ENCODE data around the gene LINC00237. TPM values are rescaled to one million over a fixed set of nuclear protein-coding genes. Genes with fewer than 3 reads are reported as not detected.

The LINC00237 gene
- total and polyA plus RNA-seq, 3 donors from 2014 or later, result not detected

- Histone ChIP-seq H3K4me1 (no peaks in the 10 kb centered on the region), H3K27ac (no peak overlapping the region), H3K9me3 (no peaks in the 10 kb centered on the region), H3K36me3 (ENCODE audit: low read depth, missing control alignments) (no peaks in the 10 kb centered on the region), H3K27me3 (no peaks in the 10 kb centered on the region), H3K4me3 (no peak overlapping the region)
- TF ChIP-seq CTCF (IDR thresholded peaks at IDR 0.05), result no peak
- no peak for TF ChIP-seq POLR2A (IDR thresholded peaks at IDR 0.05)
- WGBS, 2 donors, result 21 to 39% methylated on average over 10 of the region's 10 CpGs
- intact Hi-C loops (cut with DNase I; ENCODE audit: low total_unique reads), result no loop called here
- DNase-seq, result no peak
These were observed 53.0 kb downstream of the LINC00237 start for GRCh38 chr20:21053002-21053762.

DNA sequence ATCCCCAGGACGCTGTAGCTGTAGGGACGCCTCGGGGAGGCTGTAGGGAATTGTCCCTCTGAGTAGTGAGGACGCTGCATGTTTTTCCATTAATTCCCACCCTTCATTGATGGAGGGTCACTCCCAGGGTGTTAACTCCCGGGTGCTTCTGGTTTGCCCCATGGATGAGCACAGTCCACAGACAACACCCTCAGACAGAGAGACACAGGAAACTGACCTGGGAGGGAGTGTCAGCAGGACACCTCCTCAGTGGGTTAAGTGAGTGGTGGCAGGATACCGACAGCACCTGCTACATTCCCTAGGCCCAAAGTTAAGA lies 53.5 kb downstream of the LINC00237 start:
- WGBS, 2 donors, result 82 to 90% methylated on average over 6 of the region's 6 CpGs
- DNase-seq, result no peak
- no peaks in the 10 kb centered on the region for H3K4me1 ChIP-seq
- no peak for TF ChIP-seq POLR2A (IDR thresholded peaks at IDR 0.05)
- TF ChIP-seq CTCF (IDR thresholded peaks at IDR 0.05), result no peak
- no peaks in the 10 kb centered on the region for H3K36me3 ChIP-seq (ENCODE audit: low read depth, missing control alignments)
- no peaks in the 10 kb centered on the region for H3K9me3 ChIP-seq
- no peak overlapping the region for H3K27ac ChIP-seq
- intact Hi-C loops (cut with DNase I; ENCODE audit: low total_unique reads), result no loop called here
- no peak overlapping the region for H3K4me3 ChIP-seq
- H3K27me3 ChIP-seq, result no peaks in the 10 kb centered on the region

DNA sequence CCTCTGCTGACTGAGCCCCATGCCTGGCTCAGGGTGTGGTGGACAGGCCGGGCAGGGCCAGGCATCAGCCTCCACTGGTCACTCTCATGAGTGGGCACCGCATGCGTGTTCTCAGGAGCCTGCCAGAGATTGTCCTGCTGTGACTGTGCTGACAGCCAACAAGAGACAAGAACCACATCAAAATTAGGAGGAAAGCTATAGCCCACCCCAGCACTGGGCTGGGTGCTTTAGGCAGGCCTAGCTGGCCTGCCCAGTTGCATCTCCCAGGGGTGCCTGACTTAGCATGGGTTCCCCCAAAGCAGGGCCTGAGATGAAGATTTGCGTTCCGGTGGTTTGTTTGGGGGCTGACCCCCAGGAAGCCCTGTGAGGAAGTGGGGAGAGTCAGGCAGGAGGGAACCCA lies 53.9 kb downstream of the LINC00237 start:
- DNase-seq, result no peak
- Histone ChIP-seq H3K4me3 (no peak overlapping the region), H3K27ac (no peak overlapping the region), H3K36me3 (ENCODE audit: low read depth, missing control alignments) (no peaks in the 10 kb centered on the region), H3K27me3 (no peaks in the 10 kb centered on the region), H3K9me3 (no peaks in the 10 kb centered on the region), H3K4me1 (no peaks in the 10 kb centered on the region)
- TF ChIP-seq POLR2A (IDR thresholded peaks at IDR 0.05) (no peak), CTCF (IDR thresholded peaks at IDR 0.05) (no peak)
- 98 to 100% methylated on average over 5 of the region's 5 CpGs for WGBS, 2 donors
- intact Hi-C loops (cut with DNase I; ENCODE audit: low total_unique reads), result no loop called here

DNA sequence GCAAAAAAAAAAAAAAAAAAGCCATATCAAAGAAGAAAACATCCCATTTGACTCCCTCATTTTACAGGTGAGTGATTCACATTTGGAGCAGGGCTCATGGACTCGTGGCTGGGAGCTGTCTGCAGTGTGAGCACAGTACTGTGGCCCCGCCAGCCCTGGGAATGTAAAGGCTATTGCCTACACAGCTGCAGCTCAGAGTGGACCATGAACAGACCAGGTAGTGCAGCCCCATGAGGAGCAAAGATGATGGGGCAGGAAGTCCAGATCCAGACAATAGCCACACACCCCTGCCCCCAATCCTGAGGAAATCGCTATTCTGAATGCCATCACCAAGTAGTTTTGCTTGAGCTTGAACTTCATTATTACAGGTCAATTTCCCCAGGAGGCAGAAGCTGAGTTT lies 55.4 kb downstream of the LINC00237 start:
- DNase-seq, result no peak
- WGBS, 2 donors, result 94 to 95% methylated on average over 3 of the region's 3 CpGs
- Histone ChIP-seq H3K9me3 (no peaks in the 10 kb centered on the region), H3K27me3 (no peaks in the 10 kb centered on the region), H3K4me1 (no peaks in the 10 kb centered on the region), H3K27ac (no peak overlapping the region), H3K36me3 (ENCODE audit: low read depth, missing control alignments) (no peaks in the 10 kb centered on the region), H3K4me3 (no peak overlapping the region)
- intact Hi-C loops (cut with DNase I; ENCODE audit: low total_unique reads), result no loop called here
- TF ChIP-seq CTCF (IDR thresholded peaks at IDR 0.05) (no peak), POLR2A (IDR thresholded peaks at IDR 0.05) (no peak)

DNA sequence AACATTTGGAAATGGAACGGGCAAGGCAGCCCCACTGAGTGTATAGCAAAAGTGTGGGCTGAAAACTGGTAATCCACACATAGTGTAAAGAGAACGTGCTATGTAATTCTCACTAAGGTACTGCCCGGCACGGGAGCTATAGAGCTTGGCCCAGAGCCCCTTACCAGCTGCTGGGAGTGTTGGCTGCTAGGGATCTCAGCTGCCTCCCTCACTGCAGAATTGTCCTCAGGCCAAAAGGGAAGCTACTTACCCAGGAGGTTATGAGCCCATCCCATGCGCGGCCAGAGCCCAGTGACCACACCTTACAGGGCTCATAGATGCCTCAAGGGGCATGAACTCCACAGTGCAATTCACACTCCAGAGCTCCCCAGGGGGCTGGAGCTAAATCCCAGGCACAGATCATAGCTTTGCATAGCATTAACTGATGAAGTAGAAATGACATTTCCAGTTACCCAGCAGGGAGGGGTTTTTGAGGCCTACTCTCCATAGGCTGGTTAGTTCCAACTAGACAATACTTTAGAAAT lies 56.8 kb downstream of the LINC00237 start:
- no peak overlapping the region for H3K4me3 ChIP-seq
- H3K36me3 ChIP-seq (ENCODE audit: low read depth, missing control alignments), result no peaks in the 10 kb centered on the region
- H3K27ac ChIP-seq, result no peak overlapping the region
- H3K27me3 ChIP-seq, result no peaks in the 10 kb centered on the region
- DNase-seq, result no peak
- H3K4me1 ChIP-seq, result no peaks in the 10 kb centered on the region
- intact Hi-C loops (cut with DNase I; ENCODE audit: low total_unique reads), result no loop called here
- no peaks in the 10 kb centered on the region for H3K9me3 ChIP-seq
- no peak for TF ChIP-seq POLR2A (IDR thresholded peaks at IDR 0.05)
- TF ChIP-seq CTCF (IDR thresholded peaks at IDR 0.05), result no peak
- WGBS, 2 donors, result 86 to 89% methylated on average over 6 of the region's 6 CpGs
